RPMI7951 (cell line): Measurements from ENCODE around the gene THBS1. TPM values are rescaled to one million over a fixed set of nuclear protein-coding genes. Genes with fewer than 3 reads are reported as not detected.
A peak's percentile ranks its signal among the peaks of the same experiment; 100 is the strongest.

Source experiments
- DNase-seq: peaks from one replicate; pipeline ENCODE4 v3.0.0-alpha.2; 2012; ENCODE audit warnings: low read depth
- total RNA-seq: library from RNA; depleted of rRNA; stranded (reverse); fragments of >200 nt; shearing (Covaris generic); gene quantifications from 2 replicates; pipeline ENCODE4 v1.2.3, GENCODE V29; 2014; rRNA removed

Gene THBS1
- total RNA-seq = 593 and 598 TPM in 2 replicates

DNA sequence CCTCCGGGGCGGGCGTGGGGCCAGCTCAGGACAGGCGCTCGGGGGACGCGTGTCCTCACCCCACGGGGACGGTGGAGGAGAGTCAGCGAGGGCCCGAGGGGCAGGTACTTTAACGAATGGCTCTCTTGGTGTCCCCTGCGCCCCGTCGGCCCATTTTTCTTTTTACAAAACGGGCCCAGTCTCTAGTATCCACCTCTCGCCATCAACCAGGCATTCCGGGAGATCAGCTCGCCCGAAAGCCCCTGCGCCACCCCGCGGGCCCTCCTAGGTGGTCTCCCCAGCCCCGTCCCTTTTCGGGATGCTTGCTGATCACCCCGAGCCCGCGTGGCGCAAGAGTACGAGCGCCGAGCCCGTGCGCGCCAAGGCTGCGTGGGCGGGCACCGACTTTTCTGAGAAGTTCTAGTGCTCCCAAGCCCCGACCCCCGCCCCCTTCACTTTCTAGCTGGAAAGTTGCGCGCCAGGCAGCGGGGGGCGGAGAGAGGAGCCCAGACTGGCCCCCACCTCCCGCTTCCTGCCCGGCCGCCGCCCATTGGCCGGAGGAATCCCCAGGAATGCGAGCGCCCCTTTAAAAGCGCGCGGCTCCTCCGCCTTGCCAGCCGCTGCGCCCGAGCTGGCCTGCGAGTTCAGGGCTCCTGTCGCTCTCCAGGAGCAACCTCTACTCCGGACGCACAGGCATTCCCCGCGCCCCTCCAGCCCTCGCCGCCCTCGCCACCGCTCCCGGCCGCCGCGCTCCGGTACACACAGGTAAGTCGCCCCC is at the start of gene THBS1:
Gene THBS1 (plus strand): TSS at position 595 of the 757 bp plus-strand sequence. CDS start 779 bp downstream, outside the sequence.
- DNase-seq = peak; percentile 98

DNA sequence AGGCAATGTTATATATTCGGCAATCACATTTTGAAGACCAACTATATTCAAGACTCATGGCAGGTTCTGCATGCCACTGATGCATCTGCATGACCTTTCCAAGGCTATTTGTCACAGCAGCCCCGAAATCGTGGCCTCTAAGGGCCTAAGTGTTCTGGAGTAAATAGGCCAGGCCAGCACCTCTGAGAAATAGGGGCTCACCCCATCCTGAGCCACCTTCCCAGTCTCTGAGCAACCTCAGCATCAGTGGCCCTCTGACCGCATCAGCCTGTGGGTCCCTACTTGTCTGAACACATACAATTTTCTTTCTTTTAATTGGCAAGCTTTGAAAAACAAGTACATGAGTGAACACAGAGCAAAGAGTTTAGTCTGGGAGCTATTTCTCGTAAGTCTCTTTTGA is 45.9 kb upstream of the THBS1 start:
- DNase-seq = no peak

DNA sequence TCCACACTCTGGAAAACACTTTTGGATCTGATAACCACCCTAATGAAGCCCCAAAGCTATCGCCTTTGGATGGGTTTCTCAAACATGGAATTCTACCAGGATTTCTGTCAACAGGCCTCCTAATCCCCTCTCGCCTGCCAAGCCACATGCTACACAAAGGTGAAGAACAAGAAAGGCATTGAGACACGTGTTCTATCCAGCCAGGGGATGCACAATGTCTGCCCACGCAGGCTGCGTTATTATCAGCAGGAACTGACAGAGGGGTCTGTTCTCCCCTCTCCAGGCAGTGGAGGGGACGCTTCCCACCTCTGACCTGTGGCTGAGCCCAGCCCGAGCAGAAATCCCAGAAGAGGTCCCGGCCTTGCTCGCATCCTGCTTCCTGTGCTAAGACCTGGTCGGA is 45.4 kb upstream of the THBS1 start:
- DNase-seq = no peak

DNA sequence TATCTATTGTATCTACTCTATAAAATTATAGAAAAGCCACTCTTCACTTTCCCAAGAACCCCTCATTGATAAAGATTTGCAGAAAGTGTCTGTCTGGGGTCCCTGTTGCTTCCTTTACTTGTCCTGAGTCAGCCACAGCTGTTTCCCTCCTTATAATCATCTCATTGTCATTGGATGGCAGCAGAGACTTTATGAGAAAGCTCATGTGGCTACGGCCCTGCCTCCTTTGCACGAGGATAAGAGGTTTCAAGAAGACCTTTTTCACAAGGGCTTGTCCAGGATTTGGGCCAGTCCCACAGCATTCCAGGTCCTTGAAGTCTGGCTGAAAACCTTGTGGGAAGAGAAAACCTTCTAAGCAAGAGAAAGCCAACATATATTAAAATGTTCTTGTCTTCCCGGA is 41.9 kb upstream of the THBS1 start:
- DNase-seq = peak; percentile 51

DNA sequence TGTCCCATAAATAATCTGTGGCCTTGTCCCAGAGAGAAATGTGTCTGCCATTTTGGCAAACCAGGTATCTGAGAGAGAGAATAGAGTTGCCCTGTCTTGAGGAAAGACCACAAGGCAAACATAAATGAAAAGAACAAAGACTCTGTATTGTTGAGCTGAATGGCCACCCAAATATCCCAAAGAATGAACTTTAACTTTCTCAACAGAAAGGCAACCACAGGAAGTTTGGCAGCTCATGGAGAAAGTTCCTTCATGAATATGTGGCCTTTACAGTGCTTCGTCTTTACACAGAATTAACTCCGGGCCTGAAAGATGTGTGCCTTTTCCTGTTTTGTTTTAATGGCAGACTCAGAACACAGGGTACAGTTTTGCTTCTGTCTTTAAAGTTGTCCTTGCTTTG is 41.4 kb upstream of the THBS1 start:
- peak; percentile 39 for DNase-seq

DNA sequence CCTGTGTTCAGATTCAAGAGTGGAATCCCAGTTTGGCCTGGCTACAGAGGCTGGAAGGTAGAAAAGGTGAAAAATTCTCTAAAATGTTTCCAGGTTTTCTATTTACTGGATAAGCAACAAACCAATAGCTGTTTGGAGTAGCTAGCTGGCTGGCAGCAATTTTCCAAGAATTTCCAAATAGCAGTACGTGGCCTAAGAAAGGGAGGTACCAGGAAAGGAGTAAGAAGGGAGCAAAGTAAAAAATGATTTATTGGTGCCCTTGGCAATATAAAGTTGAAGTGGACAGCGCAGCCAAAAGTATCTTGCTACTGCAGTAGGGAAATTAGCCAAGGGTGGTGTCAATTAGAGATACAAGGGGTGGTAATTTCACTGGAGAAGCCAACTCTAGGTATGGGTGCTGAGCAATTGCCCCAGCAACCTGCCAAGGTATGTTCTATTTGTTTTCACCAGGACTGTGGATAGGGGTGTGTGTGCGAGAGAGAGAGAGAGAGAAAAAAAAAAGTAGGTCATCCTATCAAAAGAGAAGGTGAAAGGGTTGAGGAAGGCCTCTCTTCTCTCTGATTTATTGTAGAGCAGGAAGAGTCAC is 40.8 kb upstream of the THBS1 start:
- DNase-seq = no peak

DNA sequence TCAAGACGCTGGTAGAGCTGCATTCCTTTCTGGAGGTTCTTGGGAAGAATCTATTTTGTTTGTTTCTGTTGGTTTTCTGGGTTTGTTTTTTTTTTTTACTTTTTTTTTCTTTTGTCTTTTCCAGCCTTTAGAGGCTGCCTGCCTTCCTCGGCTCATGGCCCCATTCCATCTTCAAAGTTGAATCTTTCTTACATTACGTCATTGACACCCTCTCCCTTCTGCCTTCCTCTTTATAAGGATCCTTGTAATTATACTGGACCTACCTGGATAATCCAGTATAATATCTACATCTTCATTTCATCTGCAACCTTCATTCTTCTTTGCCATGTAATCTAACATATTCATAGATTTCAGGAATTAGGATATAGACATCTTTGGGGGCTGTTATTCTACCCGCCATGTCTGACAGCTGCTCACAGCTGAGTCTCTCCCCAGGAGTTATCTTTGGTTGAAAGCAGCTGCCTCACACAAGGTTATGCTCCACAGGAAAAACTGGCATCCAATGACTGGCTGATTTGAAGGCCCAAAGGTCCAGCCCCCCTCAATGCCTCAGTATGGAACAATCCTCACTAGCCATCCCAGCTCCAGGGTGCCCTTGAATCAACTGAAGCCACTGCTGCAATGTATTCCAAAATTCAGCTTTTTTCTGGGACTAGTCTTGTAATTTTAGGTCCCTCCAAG is 38.4 kb upstream of the THBS1 start:
- DNase-seq = no peak

DNA sequence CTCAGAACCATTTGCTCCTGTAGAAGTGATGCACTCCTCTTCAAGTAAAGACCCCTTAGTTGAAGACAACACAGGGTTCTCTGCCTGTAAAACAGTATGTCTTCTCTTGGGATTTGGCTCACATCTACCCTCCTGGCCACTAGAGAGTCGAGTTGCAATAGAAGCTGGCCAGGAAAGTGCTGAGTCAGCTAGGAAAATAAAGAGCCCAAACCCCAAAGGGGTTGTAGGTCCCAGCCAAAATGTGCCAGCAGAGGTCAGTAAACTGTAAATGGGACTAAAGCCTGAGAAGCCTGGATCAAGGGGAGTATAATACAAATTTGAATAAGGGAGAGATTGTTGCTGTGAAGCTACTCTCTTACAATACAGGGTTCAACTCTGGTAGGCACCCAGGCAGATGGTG is 37.2 kb upstream of the THBS1 start:
- DNase-seq = no peak

DNA sequence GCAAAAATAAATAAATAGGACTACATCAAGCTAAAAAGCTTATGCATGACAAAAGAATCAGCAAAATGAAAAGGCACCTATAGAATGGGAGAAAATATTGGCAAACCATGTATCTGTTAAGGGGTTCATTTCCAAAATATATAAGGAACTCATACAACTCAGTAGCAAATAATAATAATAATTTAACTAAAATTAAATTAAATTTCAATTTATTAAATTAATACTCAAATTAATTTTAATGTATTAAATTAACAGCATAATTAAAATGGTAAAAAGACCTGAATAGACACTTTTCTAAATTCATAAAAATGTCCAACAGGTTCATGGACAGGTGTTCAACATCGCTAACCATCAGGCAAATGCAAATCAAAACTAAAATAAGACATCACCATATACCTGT is 34.0 kb upstream of the THBS1 start:
- DNase-seq = no peak

DNA sequence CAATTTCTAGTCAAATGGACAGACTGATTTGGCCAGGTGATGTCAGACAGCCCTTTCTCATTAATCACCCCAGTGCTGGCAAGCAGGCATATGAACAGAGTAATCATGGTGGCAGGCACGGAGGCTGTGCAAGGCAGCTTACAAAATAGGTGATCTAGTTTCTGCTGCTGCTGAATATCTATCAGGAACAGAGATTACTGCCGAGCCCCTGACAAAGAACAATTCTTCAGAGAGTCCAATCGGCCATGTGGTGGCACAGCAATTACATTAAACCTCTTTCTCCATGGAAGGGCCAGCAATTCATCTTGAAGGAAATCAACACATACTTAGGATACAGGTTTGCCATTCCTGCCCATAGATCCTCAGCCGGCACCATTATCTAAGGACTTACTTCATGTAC is 32.3 kb upstream of the THBS1 start:
- DNase-seq = no peak

DNA sequence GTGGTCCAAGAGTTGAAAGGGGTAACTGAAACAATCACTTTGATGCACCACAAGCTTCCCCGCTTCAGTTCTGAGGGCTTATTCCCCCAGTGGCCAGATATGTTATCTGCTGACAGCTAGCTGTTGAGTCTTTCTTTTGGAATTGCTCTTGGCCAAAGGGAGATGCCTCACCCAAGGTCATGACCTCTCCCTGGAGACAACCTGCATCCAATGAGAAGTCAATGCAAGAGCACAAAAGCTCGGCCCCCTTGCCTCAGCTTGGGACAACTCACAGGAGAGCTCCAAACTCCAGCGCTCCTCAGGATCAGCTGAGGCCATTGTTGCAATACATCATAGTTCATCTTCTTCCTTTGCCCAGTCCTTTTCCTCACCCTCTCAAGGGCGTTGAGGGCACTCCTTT is 31.0 kb upstream of the THBS1 start:
- DNase-seq = peak; percentile 8

DNA sequence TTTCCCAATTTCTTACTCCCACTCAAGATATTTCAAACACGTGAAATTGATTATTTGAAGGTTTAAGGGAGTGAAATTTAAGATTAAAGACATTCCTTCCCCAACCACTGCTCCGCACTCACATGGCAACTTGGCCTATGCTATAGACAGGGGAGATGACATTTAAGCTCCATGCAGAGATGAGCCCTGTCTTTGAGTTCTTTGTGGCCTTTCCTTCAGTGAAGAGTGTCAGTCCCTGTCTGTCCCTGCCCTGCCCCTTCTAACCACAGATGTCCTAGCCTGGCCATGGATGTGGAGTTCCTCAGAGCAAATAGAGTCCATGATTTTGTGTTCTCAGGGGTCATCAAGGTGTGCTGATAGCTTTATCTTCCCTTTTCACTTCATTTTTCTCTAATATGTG is 29.4 kb upstream of the THBS1 start:
- no peak for DNase-seq

DNA sequence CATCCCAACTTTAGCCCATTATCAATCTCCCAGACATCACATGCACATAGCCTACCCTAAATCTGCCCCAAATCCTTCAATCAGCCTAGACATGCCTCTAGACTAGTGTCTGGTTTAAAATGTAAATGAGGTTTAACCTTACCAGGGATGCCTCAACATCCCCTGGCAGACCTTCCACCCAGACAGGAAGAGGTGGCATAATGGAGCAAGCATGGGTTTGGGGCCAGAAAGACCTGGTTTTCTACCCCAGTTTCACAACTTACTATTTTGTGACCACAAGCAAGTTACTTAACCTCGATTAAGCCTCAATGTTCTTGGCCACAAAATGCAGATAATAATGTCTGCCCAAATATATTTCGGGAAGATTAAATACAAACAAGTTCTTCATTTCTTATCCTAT is 28.3 kb upstream of the THBS1 start:
- DNase-seq = no peak

DNA sequence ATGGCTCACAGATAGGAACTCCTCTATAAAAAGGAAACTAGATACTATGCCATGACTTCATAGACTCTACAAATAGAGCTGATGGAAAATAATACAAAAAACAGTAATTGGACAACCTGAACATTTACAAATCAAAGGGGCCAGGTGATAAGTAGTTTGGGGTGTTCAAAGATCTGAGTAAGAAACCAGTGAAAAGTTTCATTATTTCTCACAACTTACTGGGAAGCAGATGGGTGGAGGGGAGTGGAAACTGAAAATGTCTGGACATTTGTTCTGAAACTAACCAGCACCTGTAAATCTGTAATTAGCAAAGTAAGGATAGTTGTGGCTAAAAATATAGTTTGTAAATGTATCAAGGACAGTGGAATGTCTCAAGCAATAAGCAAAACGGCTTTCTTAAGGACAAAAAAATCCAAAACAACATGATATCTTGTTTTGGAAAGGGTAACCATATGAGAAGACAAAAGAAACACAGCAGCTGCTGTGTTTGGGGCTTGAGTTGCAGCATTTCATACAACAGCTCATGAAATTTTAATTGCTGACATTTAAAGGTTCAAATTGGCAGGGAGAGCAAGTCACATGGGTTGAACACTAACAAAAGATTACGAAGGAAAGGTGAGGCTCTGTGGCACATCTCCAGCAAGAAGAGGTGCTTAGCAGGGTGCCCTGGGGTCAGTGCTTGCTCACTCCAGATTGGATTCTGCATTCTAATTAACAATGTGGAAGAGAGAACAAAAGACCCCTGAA is 26.8 kb upstream of the THBS1 start:
- no peak for DNase-seq

DNA sequence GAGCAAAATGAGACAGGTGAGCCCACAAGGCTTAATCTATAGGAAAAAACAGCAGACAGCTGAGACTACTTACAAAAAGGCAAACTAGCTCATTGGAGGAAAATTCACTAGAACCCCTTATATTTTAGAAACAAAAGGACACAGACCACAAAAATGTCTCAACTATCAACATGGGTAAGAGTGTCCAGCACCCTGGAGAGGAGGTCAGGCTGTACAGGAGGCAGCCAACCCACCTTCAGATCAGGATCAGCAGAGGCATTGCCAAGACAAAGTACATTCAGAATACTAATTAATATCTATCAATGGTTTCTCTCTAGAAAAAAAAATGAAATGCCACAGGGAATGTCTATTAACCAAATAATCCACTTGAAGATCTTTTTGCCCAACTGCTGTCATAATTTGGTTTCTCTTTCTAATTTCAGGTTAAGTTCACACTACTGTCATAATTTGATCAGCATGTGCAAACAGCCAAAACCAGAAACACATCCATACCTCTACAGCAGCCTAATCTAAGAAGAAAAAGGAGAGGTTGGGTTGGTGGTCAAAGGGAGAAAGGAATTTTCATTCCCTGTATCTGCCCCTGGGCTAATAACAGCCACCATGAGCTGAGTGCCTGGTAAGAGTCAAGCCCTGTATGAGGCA is 26.0 kb upstream of the THBS1 start:
- peak; percentile 15 for DNase-seq

DNA sequence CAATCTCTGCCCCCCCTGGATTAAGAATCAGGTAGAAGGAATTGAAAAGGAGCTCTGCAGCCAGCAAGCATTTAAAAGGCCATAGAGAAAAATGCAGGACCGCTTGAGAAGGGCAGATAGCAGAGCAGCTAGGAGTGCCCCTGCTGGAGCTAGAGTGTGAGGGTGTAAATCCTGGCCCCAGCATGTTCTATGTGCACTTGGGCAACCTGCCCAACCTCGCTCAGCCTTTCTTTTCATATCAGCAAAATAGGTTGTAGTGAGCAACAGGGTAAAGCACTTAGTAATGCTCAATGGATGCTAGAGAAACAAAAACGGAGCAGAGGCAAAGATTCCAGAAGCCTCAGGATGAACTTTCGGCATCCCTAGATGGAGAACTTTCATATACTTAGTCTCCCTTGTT is 25.0 kb upstream of the THBS1 start:
- DNase-seq = no peak

DNA sequence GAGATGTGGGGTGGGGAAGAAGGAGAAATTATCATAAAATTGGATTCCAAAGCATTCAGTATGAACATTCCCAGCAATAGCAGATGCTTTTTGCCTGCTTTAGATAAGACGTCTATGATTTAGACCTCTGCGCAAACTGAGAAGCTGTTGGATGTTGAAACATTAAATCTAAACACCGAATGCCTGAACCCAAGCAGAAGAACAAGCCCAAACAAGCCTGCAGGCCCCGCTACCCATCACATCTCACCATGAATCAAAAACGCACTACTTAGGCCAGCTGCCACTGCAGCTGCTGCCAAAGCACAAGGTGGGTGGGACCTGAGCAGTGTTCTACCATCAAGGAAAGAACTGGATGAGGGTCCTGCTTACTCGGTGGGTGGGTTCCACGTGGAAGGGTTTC is 24.4 kb upstream of the THBS1 start:
- DNase-seq = no peak

DNA sequence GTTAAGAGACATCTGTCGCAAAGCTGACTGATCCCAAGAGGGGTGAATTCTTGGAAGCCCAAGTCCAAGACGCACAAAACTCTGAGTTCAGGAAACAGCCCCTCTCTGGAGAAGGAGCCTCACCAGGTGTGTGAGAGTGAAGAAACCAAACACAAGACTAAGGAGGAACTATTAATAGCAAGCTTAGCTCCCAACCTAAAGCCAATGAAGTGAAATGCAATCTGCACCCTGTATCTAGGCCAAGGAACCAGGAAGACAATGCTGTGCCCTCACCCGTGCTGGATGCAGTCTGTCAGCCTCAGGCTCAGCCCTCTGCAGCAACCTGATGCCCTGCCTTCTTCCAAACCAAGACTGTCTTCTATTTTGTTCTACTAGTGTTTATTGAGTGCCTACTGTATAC is 22.5 kb upstream of the THBS1 start:
- DNase-seq = no peak

DNA sequence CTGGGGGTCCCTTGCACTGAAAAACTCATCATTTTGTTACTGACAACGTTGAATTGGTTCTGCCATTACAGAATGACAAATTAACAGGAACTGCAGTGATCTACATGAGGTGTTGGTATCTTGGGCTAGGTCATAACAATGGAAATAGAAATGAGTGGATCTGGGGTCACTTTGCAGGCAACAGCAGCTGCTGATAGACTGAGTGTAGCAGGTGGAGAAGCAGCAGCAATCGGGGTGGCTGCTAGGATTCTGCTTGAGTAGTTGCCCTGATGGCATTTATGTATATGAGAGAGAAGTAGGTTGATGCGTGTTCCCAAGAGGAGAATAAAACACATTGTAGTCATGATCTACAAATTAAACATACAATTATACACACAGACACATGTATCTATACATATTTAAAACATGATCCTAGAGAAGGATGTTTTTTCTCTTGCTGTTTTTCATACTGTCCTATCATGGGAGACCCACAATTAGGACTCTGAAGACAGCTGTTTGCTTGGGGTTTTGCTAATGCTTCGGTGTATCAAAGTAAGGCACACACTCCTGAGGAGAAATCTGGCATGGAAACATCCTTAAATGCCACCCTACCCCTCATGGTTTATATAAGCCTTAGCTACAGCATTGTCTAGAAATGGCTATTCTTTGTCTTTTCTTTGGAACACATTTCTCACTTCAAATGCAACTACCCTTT is 15.8 kb upstream of the THBS1 start:
- DNase-seq = no peak

DNA sequence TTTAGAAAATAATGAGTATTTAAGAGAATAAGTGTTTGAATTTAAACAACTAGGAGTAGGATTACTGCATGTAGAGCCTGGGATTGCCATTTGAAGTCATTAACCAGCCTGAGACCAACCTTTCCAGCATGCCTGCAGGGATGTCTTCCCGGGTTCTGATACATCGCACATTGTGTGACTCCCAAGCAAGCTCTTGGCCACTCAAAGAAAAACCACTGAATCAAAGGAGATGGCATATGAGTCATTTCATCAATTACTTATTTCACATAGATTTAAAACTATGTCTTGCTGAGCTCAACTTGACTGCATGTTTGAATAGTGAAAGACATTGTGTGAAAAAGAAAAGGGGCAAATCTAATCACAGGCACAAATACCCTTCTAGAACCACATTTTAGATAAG is 15.0 kb upstream of the THBS1 start:
- peak; percentile 69 for DNase-seq

DNA sequence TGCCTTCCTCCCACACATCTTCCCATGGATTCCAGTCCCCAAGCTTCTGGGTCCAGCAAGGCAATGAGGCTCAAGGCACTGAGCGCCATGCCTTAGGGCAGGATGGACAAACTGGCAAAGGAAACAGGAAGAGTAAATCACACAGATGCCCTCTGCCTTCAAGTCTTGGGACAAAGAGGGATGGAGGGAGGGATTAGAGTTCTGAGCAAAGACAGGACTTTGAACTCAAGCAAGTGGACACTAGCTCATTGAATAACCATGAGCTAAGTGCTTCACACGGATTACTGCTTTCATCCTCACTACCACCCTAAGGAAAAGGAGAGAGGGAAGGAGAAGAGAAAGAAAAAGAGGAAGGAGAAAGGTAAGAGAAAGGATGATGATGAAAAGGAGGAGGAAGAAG is 7.6 kb upstream of the THBS1 start:
- DNase-seq = peak; percentile 10
